OCI-LY7 (cell line): ENCODE data around the gene PIP5K1C. TPM values are rescaled to one million over a fixed set of nuclear protein-coding genes. Genes with fewer than 3 reads are reported as not detected.

Source experiments
- BruUV-seq: library from RNA; stranded (reverse); fragments of 400-500 nt; replicated peaks from 2 replicates; lab custom pipeline; 2021; lab: Mats Ljungman, UMichigan
- CTCF ChIA-PET: fragments of 300-600 bp; sonication (Branson Sonifier 250); formaldehyde crosslinking; loops from one replicate; lab custom pipeline; 2022; ENCODE audit warnings: antibody characterized with exemption; ENCODE audit not compliant: unreplicated experiment; lab: Charles Lee
- POLR2A ChIA-PET: fragments of 300-600 bp; sonication (Branson Sonifier 250); formaldehyde crosslinking; loops from one replicate; lab custom pipeline; 2022; ENCODE audit warnings: antibody characterized with exemption; lab: Charles Lee
- DNase-seq: peaks from one replicate; pipeline ENCODE4 v3.0.0-alpha.2; 2015; ENCODE audit warnings: low spot score
- H2AFZ ChIP-seq: fragments of 200-600 bp; sonication (generic), shearing (Covaris generic); 2 replicates; pipeline ENCODE4 v1.6.1; 2014; ENCODE audit warnings: mild to moderate bottlenecking, antibody characterized with exemption, low read length, moderate library complexity
- H3K27ac ChIP-seq: fragments of 200-600 bp; sonication (generic); 2 replicates; pipeline ENCODE4 v1.5.1; 2014; ENCODE audit warnings: mixed run types, low read depth, mild to moderate bottlenecking, moderate library complexity, low read length, inconsistent platforms; ENCODE audit not compliant: poor library complexity, severe bottlenecking
- H3K36me3 ChIP-seq: fragments of 200-600 bp; sonication (generic); 2 replicates; pipeline ENCODE4 v1.6.1; 2014; ENCODE audit warnings: mild to moderate bottlenecking, antibody characterized with exemption, low read length, moderate library complexity, mixed read lengths; ENCODE audit not compliant: insufficient read depth
- H3K4me1 ChIP-seq: fragments of 200-600 bp; sonication (generic); 2 replicates; pipeline ENCODE4 v1.5.1; 2014; ENCODE audit warnings: mild to moderate bottlenecking, low read length; ENCODE audit not compliant: insufficient read depth, poor library complexity, severe bottlenecking
- H3K4me2 ChIP-seq: fragments of 200-600 bp; sonication (generic); 2 replicates; pipeline ENCODE4 v1.6.1; 2014; ENCODE audit warnings: mild to moderate bottlenecking, low read length
- H3K4me3 ChIP-seq: fragments of 200-600 bp; sonication (generic); 2 replicates; pipeline ENCODE4 v1.5.1; 2014; ENCODE audit warnings: mild to moderate bottlenecking, low read depth, low read length; ENCODE audit not compliant: poor library complexity, severe bottlenecking
- H3K79me2 ChIP-seq: fragments of 200-600 bp; sonication (generic); 2 replicates; pipeline ENCODE4 v1.6.1; 2016; ENCODE audit warnings: low read depth, mild to moderate bottlenecking, low read length, moderate library complexity, mixed read lengths; ENCODE audit not compliant: insufficient read depth
- H3K9me2 ChIP-seq: fragments of 200-600 bp; sonication (generic); 2 replicates; pipeline ENCODE4 v1.6.1; 2016; ENCODE audit warnings: mild to moderate bottlenecking, low read length, mixed read lengths; ENCODE audit not compliant: insufficient read depth
- H3K9me3 ChIP-seq: fragments of 200-600 bp; sonication (generic); 2 replicates; pipeline ENCODE4 v1.6.1; 2014; ENCODE audit warnings: mild to moderate bottlenecking, mixed run types, low read length, mixed read lengths
- H4K20me1 ChIP-seq: fragments of 200-600 bp; sonication (generic); 2 replicates; pipeline ENCODE4 v1.6.1; 2014; ENCODE audit warnings: mild to moderate bottlenecking, antibody characterized with exemption, low read length, moderate library complexity, mixed read lengths; ENCODE audit not compliant: insufficient read depth
- CTCF ChIP-seq: fragments of 200-600 bp; sonication (generic); conservative IDR thresholded peaks from 2 replicates; pipeline ENCODE4 v1.5.1; 2014; ENCODE audit warnings: mild to moderate bottlenecking, antibody characterized with exemption, low read length, moderate library complexity, mixed read lengths
- EZH2phosphoT487 ChIP-seq: fragments of 200-600 bp; sonication (generic); IDR thresholded peaks from 2 replicates; pipeline ENCODE4 v1.6.1; 2018; ENCODE audit warnings: low read depth, borderline replicate concordance, mild to moderate bottlenecking, mixed run types, antibody characterized with exemption, low read length, moderate library complexity, mixed read lengths
- intact Hi-C: fragments of 100-400 bp; cut with micrococcal nuclease; formaldehyde crosslinking; loops from one replicate; pipeline ENCODE4 v1.10.0; 2022; ENCODE audit not compliant: unreplicated experiment
- total RNA-seq, 2 experiments: library from RNA; depleted of rRNA in 1 of 2; stranded (reverse); fragments of >200 nt in 1 of 2; shearing (Covaris generic) in 1 of 2; gene quantifications; 2 replicates each; pipeline ENCODE4 v1.2.3, GENCODE V29; 2014 to 2022

Gene PIP5K1C
- total RNA-seq, 2 experiments from 2014 or later, result 7.6 to 15.1 TPM

- Histone ChIP-seq H3K9me3 (no peaks in the 10 kb centered on the region), H3K4me2 (no peak overlapping the region), H3K9me2 (no peaks in the 10 kb centered on the region), H3K4me1 (no peaks in the 10 kb centered on the region), H3K79me2 (no peaks in the 10 kb centered on the region), H3K4me3 (no peak overlapping the region), H2AFZ (no peak overlapping the region), H3K36me3 (peaks cover 8% of the 10 kb centered on the region), H3K27ac (no peak overlapping the region), H4K20me1 (no peaks in the 10 kb centered on the region)
- BruUV-seq, result no TSS peak
- no peak for DNase-seq
- intact Hi-C loops, result no loop called here
- ChIA-PET POLR2A (no interaction called here), CTCF (no interaction called here)
- TF ChIP-seq EZH2phosphoT487 (no peak), CTCF (no peak)
These were observed 44.1 kb downstream of the PIP5K1C start for GRCh38 chr19:3656073-3656746.

GRCh38 chr19:3655402-3656072, 44.7 kb downstream of the PIP5K1C start:
- H3K9me3 ChIP-seq, result no peaks in the 10 kb centered on the region
- no peak overlapping the region for H3K27ac ChIP-seq
- no peak overlapping the region for H3K4me2 ChIP-seq
- H2AFZ ChIP-seq, result no peak overlapping the region
- H3K4me1 ChIP-seq, result no peaks in the 10 kb centered on the region
- intact Hi-C loops, result no loop called here
- no peaks in the 10 kb centered on the region for H3K79me2 ChIP-seq
- peaks cover 8% of the 10 kb centered on the region for H3K36me3 ChIP-seq
- DNase-seq, result no peak
- H4K20me1 ChIP-seq, result no peaks in the 10 kb centered on the region
- ChIA-PET POLR2A (no interaction called here), CTCF (no interaction called here)
- no peak overlapping the region for H3K4me3 ChIP-seq
- H3K9me2 ChIP-seq, result no peaks in the 10 kb centered on the region
- BruUV-seq, result no TSS peak
- TF ChIP-seq EZH2phosphoT487 (no peak), CTCF (no peak)
